Psoas muscle (tissue), 8 donors: ENCODE data around the gene ARMC6. TPM values are rescaled to one million over a fixed set of nuclear protein-coding genes. Genes with fewer than 3 reads are reported as not detected.

Experiments used
- ATAC-seq, 4 donors: fragments of 200-7000 bp; cut with Tn5 transposase; one replicate each; pipeline ENCODE4 v1.9.1; 2020; ENCODE audit warnings: moderate library complexity in 3 of 4, mild to moderate bottlenecking in 2 of 4
- DNase-seq, 2 donors: peaks; one replicate each; pipeline ENCODE4 v3.0.0-alpha.2; 2020
- H3K27ac ChIP-seq: fragments of 200-600 bp; one replicate; pipeline ENCODE4 v1.8.0; 2022
- H3K27me3 ChIP-seq, 3 donors: fragments of 200-600 bp in 1 of 3; one replicate each; pipeline versions ENCODE4 v1.6.1 to v1.8.0; 2013 to 2022; ENCODE audit warnings: low read length in 2 of 3, mild to moderate bottlenecking in 2 of 3, moderate library complexity in 1 of 3; ENCODE audit not compliant: insufficient read depth in 3 of 3
- H3K36me3 ChIP-seq, 2 donors: fragments of 200-600 bp in 1 of 2; one replicate each; pipeline versions ENCODE4 v1.6.1 to v1.8.0; 2013 to 2022; ENCODE audit warnings: low read depth in 1 of 2, mild to moderate bottlenecking in 1 of 2, moderate library complexity in 1 of 2; ENCODE audit not compliant: insufficient read depth in 1 of 2
- H3K4me1 ChIP-seq: fragments of 200-600 bp; one replicate; pipeline ENCODE4 v1.8.0; 2022
- H3K4me3 ChIP-seq: fragments of 200-600 bp; one replicate; pipeline ENCODE4 v1.8.0; 2022; ENCODE audit warnings: mild to moderate bottlenecking
- H3K9me3 ChIP-seq: fragments of 200-600 bp; one replicate; pipeline ENCODE4 v1.8.0; 2022
- WGBS, 3 donors: extraction: QIAGEN DNeasy Blood & Tissue Kit; methylation state at CpG; one replicate each; pipeline versions ENCODE4 v1.1.6 to v1.1.7; 2013; 5-methylcytosine and 5-hydroxymethylcytosine counted together
- intact Hi-C, 2 donors: fragments of 100-400 bp; cut with DNase I; formaldehyde crosslinking; loops; one replicate each; pipeline versions ENCODE4 v1.11.0 to v1.14.2; 2022
- polyA plus RNA-seq, 3 donors: library from polyadenylated mRNA; stranded (reverse); fragments of 200-250 nt; gene quantifications; one replicate each; pipeline ENCODE4 v1.2.3, GENCODE V29; 2013
- total RNA-seq, 4 donors: library from RNA; stranded (reverse); fragmentation: NEBNext Ultra II Directional in 2 of 4; extraction: Animal tissue kit (Norgen Biotek cat#: 25700) in 2 of 4; gene quantifications; one replicate each; pipeline versions ENCODE4 v1.2.1 to v1.2.4, GENCODE V29; 2021 to 2023
- TF ChIP-seq, protein P1 (sequence below): fragments of 200-600 bp; IDR thresholded peaks from one replicate; pipeline ENCODE4 v1.8.0; 2022; ENCODE audit warnings: antibody characterized with exemption
- donor health status: healthy with polysubstance abuse.
- donor health status: DM: no; HTN: no; CAD: no; lungs with moderate emphysema.
- donor health status: Bipolar disorder and iron deficiency.
- donor health status: healthy.
- donor health status: DM: yes; HTN: yes; CAD: no.
- donor health status: DM: no; HTN: no; CAD: no.
- donor health status: DM: no; HTN: no; CAD: no.
- donor health status: DM: yes; HTN: yes; CAD: no.

The ARMC6 gene
- total and polyA plus RNA-seq, 7 donors = 13.7 to 74.1 (median 22.6) TPM

DNA sequence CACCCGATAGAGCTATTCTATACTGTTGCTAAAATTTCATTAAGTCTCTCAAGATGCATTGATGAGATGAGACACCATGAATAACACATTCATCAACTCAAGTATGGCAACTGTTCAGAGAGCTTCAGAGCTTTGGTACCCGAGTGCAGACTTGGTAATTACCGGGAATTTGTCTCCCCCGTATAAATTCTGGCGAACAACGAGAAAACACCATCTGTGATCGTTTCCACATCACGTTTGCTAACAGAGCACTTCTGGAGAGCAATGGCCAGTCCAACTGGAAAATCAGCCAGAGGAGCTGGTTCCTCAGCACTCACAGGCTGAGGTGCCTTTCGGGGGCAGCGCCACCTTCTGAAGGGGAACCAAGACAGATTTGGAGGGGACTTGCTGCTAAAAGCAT lies 40.3 kb upstream of the ARMC6 start:
- 69 to 79% (median 76%) methylated on average over 10 of the region's 10 CpGs for WGBS, 3 donors
- TF ChIP-seq, protein P1, sequence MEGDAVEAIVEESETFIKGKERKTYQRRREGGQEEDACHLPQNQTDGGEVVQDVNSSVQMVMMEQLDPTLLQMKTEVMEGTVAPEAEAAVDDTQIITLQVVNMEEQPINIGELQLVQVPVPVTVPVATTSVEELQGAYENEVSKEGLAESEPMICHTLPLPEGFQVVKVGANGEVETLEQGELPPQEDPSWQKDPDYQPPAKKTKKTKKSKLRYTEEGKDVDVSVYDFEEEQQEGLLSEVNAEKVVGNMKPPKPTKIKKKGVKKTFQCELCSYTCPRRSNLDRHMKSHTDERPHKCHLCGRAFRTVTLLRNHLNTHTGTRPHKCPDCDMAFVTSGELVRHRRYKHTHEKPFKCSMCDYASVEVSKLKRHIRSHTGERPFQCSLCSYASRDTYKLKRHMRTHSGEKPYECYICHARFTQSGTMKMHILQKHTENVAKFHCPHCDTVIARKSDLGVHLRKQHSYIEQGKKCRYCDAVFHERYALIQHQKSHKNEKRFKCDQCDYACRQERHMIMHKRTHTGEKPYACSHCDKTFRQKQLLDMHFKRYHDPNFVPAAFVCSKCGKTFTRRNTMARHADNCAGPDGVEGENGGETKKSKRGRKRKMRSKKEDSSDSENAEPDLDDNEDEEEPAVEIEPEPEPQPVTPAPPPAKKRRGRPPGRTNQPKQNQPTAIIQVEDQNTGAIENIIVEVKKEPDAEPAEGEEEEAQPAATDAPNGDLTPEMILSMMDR = no peak
- Histone ChIP-seq H3K4me1 (no peaks in the 10 kb centered on the region), H3K4me3 (no peak overlapping the region), H3K27me3 (no peaks in the 10 kb centered on the region), H3K27ac (no peak overlapping the region), H3K9me3 (no peaks in the 10 kb centered on the region), H3K36me3 (peaks cover 4 to 76% of the 10 kb centered on the region in 2 donors)
- DNase-seq (no peak), ATAC-seq (no peak)
- intact Hi-C loops = no loop called here

DNA sequence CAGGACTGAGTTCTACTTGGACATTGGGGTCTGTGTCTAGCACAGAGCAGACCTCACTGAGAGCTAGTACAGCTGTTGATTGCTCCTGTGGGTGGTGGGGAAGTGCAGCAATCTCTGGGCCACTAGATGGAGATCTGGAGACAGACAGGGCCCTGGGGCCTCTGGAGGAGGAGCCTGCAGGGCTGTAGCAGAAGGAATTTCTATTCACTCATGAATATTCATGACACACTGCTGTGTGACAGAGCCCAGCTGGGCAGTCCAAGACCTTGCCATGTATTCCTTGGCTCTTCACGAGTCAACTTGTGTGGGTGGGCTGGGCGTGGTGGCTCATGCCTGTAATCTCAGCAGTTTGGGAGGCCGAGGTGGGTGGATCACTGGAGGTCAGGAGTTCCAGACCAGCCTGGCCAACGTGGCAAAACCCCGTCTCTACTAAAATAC lies 37.6 kb upstream of the ARMC6 start:
- no peak overlapping the region for H3K4me3 ChIP-seq
- no peaks in the 10 kb centered on the region for H3K4me1 ChIP-seq
- 56 to 74% (median 63%) methylated on average over 5 of the region's 5 CpGs for WGBS, 3 donors
- no peaks in the 10 kb centered on the region for H3K9me3 ChIP-seq
- H3K27ac ChIP-seq = no peak overlapping the region
- intact Hi-C loops = no loop called here
- H3K36me3 ChIP-seq = peaks cover 4 to 94% of the 10 kb centered on the region in 2 donors
- TF ChIP-seq, protein P1 = peak; percentile 21
- ATAC-seq (peak; percentile 60 to 82 (median 70)), DNase-seq (peak in 1 of 2 donors; percentile 35)
- no peaks in the 10 kb centered on the region for H3K27me3 ChIP-seq

DNA sequence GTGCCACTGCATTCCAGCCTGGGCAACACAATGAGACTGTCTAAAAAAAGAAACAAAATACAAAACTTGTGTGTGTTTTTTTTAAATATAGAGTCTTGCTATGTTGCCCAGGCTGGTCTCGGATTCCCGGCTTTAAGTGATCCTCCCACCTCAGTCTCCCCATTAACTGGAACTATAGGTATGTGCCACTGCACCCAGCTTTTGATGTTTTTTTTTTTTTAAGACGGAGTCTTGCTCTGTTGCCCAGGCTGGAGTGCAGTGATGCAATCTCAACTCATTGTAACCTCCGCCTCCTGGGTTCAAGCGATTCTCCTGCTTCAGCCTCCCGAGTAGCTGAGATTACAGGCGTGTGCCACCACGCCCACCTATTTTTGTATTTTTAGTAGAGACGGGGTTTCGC lies 37.1 kb upstream of the ARMC6 start:
- DNase-seq (no peak), ATAC-seq (no peak)
- Histone ChIP-seq H3K9me3 (no peaks in the 10 kb centered on the region), H3K36me3 (peaks cover 4 to 94% of the 10 kb centered on the region in 2 donors), H3K27me3 (no peaks in the 10 kb centered on the region), H3K4me1 (no peaks in the 10 kb centered on the region), H3K27ac (no peak overlapping the region), H3K4me3 (no peak overlapping the region)
- intact Hi-C loops = no loop called here
- WGBS, 3 donors = 91 to 97% (median 95%) methylated on average over 10 of the region's 10 CpGs
- TF ChIP-seq, protein P1 = no peak

DNA sequence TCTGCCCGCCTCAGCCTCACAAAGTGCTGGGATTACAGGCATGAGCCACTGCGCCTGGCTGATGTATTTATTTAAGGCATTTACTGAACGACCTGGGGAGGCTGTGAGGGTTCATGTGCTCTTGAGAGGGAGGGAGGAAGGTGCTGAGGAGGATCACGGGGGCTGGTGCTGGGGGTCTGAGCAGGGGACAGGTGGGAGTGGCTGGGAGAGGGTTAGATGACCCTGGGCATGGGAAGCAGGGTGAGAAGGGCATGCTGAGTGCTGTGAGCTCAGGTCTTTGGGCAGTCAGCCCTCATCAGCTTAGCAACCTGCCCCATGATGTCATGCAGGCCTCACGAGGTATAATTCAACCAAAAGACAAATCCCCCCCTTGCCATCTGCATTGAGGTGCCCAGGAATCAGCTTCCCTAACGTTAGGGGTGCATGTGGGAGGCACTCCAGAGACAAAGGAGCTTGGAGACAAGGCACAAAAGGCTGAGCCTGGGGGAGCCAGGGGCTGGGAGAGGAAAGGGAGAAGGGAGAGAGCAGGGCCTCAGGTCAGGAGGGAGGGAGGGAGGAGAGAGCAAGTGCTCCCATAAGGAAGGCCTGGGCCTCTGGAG lies 36.5 kb upstream of the ARMC6 start:
- intact Hi-C loops = no loop called here
- no peaks in the 10 kb centered on the region for H3K9me3 ChIP-seq
- H3K36me3 ChIP-seq = peaks cover 4 to 96% of the 10 kb centered on the region in 2 donors
- H3K4me1 ChIP-seq = no peaks in the 10 kb centered on the region
- ATAC-seq (no peak), DNase-seq (no peak)
- TF ChIP-seq, protein P1 = no peak
- 86 to 89% (median 86%) methylated on average over 6 of the region's 6 CpGs for WGBS, 3 donors
- H3K27ac ChIP-seq = no peak overlapping the region
- H3K27me3 ChIP-seq = no peaks in the 10 kb centered on the region
- no peak overlapping the region for H3K4me3 ChIP-seq

DNA sequence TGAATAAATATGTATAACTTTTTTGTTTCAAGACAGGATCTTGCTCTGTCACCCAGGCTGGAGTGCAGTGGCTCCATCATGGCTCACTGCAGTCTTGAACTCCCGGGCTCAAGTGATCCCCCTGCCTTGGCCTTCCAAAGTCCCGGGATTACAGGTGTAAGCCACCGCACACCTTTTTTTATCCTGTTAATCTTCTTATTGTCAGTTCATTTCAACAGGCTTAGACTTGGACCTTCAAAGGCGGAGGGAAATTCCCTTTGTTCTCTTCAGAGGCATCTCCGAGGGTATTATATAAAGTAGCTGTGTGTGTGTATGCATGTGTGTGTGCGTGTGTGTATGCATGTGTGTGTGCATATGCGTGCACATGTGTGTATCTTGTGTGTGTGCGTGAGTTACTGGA lies 35.1 kb upstream of the ARMC6 start:
- TF ChIP-seq, protein P1 = no peak
- 88 to 94% (median 92%) methylated on average over 8 of the region's 8 CpGs for WGBS, 3 donors
- ATAC-seq (no peak), DNase-seq (no peak)
- no peak overlapping the region for H3K4me3 ChIP-seq
- H3K4me1 ChIP-seq = no peaks in the 10 kb centered on the region
- peaks cover 4 to 91% of the 10 kb centered on the region in 2 donors for H3K36me3 ChIP-seq
- H3K27me3 ChIP-seq = no peaks in the 10 kb centered on the region
- H3K27ac ChIP-seq = no peak overlapping the region
- H3K9me3 ChIP-seq = no peaks in the 10 kb centered on the region
- intact Hi-C loops = no loop called here
